ENCODE measurements around the gene RAD23A.
A peak's percentile ranks its signal among the peaks of the same experiment; 100 is the strongest.

RAD23A gene

GRCh38 chr19:12982648-12983047 is 37.0 kb downstream of the RAD23A start (continued):
- TF ChIP-seq ZBTB26 (tag by site-specific recombination; optimal IDR thresholded peaks at IDR 0.05) (no peak), ZBTB10 (tag by site-specific recombination; IDR thresholded peaks at IDR 0.05) (no peak), ZSCAN5A (tag by site-specific recombination; IDR thresholded peaks at IDR 0.05) (no peak), ZNF629 (tag by site-specific recombination; IDR thresholded peaks at IDR 0.05) (no peak), ZBTB6 (tag by site-specific recombination; IDR thresholded peaks at IDR 0.05) (no peak), ZNF202 (tag by site-specific recombination; IDR thresholded peaks at IDR 0.05; ENCODE audit: borderline replicate concordance) (0 out of 2 replicates have a peak, but pooled peaks have one; percentile 7), MZF1 (tag by site-specific recombination; IDR thresholded peaks at IDR 0.05; ENCODE audit: borderline replicate concordance) (no peak), ZBTB20 (tag by site-specific recombination; IDR thresholded peaks at IDR 0.05) (no peak), ZNF398 (tag by site-specific recombination; IDR thresholded peaks at IDR 0.05) (no peak), HOXD13 (CRISPR knock-in tag; IDR thresholded peaks at IDR 0.05; ENCODE audit: borderline replicate concordance) (no peak), ZNF510 (tag by site-specific recombination; IDR thresholded peaks at IDR 0.05; ENCODE audit: insufficient replicate concordance) (no peak), ZNF2 (tag by site-specific recombination; IDR thresholded peaks at IDR 0.05) (no peak), SCRT2 (tag by site-specific recombination; IDR thresholded peaks at IDR 0.05) (no peak), ZNF223 (tag by site-specific recombination; IDR thresholded peaks at IDR 0.05) (no peak)

GRCh38 chr19:12983091-12983490 is 37.4 kb downstream of the RAD23A start:
- H3K9me3 ChIP-seq (ENCODE audit: control insufficient read depth, insufficient read depth, low read depth, low read length): no peaks in the 10 kb centered on the region
- no peaks in the 10 kb centered on the region for H3K36me3 ChIP-seq (ENCODE audit: control insufficient read depth in 2 of 2, insufficient read depth in 1 of 2, low read length in 2 of 2)
- no peaks in the 10 kb centered on the region for H3K4me1 ChIP-seq (ENCODE audit: control insufficient read depth, insufficient read depth, low read length)
- peak overlapping the region; percentile 16 for H3K4me3 ChIP-seq (ENCODE audit: low read depth, low read length)
- CTCF ChIA-PET: interaction anchor here (0.6 to 13.3 kb wide), 11 partner anchors 18 to 633 kb away, joined by 3 to 274 read pairs (median 4); no protein-coding TSS in a partner anchor
- no peak overlapping the region for H3K27ac ChIP-seq (ENCODE audit: extremely low read depth, low read depth, low read length)
- POLR2A ChIA-PET: interaction anchor here (0.7 kb wide), 1 partner anchor 180 kb away, joined by 3 read pairs; no protein-coding TSS in a partner anchor
- TF ChIP-seq ZNF19 (tag by site-specific recombination; IDR thresholded peaks at IDR 0.05; ENCODE audit: low read depth) (no peak), ZNF202 (tag by site-specific recombination; IDR thresholded peaks at IDR 0.05; ENCODE audit: borderline replicate concordance) (0 out of 2 replicates have a peak, but pooled peaks have one; percentile 17), ZNF311 (tag by site-specific recombination; IDR thresholded peaks at IDR 0.05; ENCODE audit: borderline replicate concordance) (no peak), ZNF391 (tag by site-specific recombination; IDR thresholded peaks at IDR 0.05; ENCODE audit: borderline replicate concordance, low read depth) (no peak), PBX3 (CRISPR knock-in tag; IDR thresholded peaks at IDR 0.05) (no peak), MZF1 (tag by site-specific recombination; IDR thresholded peaks at IDR 0.05; ENCODE audit: borderline replicate concordance) (no peak), ZNF610 (tag by site-specific recombination; IDR thresholded peaks at IDR 0.05; ENCODE audit: borderline replicate concordance) (no peak), ZBTB20 (tag by site-specific recombination; IDR thresholded peaks at IDR 0.05) (no peak), GFI1B (tag by site-specific recombination; IDR thresholded peaks at IDR 0.05) (no peak), ZNF701 (tag by site-specific recombination; IDR thresholded peaks at IDR 0.05) (no peak), ZNF660 (tag by site-specific recombination; IDR thresholded peaks at IDR 0.05) (no peak), ATF2 (tag by site-specific recombination; IDR thresholded peaks at IDR 0.05; ENCODE audit: low read depth) (no peak), ZNF529 (tag by site-specific recombination; IDR thresholded peaks at IDR 0.05; ENCODE audit: insufficient replicate concordance) (no peak)

All from HEK293 (cell line).